GM12878 (cell line): Measurements from ENCODE around the gene RTP3. TPM values are rescaled to one million over a fixed set of nuclear protein-coding genes. Genes with fewer than 3 reads are reported as not detected.

Source experiments
- CHD2 ChIP-seq: IDR thresholded peaks from 2 replicates; pipeline ENCODE4 v1.6.1; 2011; ENCODE audit warnings: low read depth, low read length, improper control_type of control experiment, borderline replicate concordance
- CHD4 ChIP-seq: fragments of 200-600 bp; sonication (generic); IDR thresholded peaks from 2 replicates; pipeline ENCODE4 v1.6.1; 2016; ENCODE audit warnings: mild to moderate bottlenecking
- EGR1 ChIP-seq, 2 experiments: IDR thresholded peaks; 1 replicate in 1 of 2; 2 replicates in 1 of 2; pipeline ENCODE4 v1.6.1; 2011 to 2012; ENCODE audit warnings: low read depth in 2 of 2, low read length in 2 of 2, borderline replicate concordance in 1 of 2, mild to moderate bottlenecking in 1 of 2, moderate library complexity in 1 of 2
- ELK1 ChIP-seq: IDR thresholded peaks from 2 replicates; pipeline ENCODE4 v1.6.1; 2012; ENCODE audit warnings: low read depth, low read length, improper control_type of control experiment
- EP300 ChIP-seq, 2 experiments: fragments of 150-350 bp in 1 of 2; IDR thresholded peaks; 2 replicates each; pipeline ENCODE4 v1.6.1; 2011 to 2012; ENCODE audit warnings: low read depth in 2 of 2, low read length in 2 of 2, borderline replicate concordance in 1 of 2, improper control_type of control experiment in 1 of 2, inconsistent platforms in 1 of 2; ENCODE audit not compliant: control insufficient read depth in 1 of 2
- FOS ChIP-seq: IDR thresholded peaks from 3 replicates; pipeline ENCODE4 v1.6.1; 2011; ENCODE audit warnings: borderline replicate concordance; ENCODE audit not compliant: insufficient read length; ENCODE audit errors: extremely low read depth
- KDM1A ChIP-seq: fragments of 200-600 bp; sonication (generic); IDR thresholded peaks from 2 replicates; pipeline ENCODE4 v1.6.1; 2016; ENCODE audit warnings: borderline replicate concordance
- LARP7 ChIP-seq: fragments of 450-650 bp; IDR thresholded peaks from 2 replicates; pipeline ENCODE4 v1.6.1; 2017; ENCODE audit warnings: mild to moderate bottlenecking
- MXI1 ChIP-seq: fragments of 150-350 bp; IDR thresholded peaks from 2 replicates; pipeline ENCODE4 v1.6.1; 2011; ENCODE audit warnings: low read depth, mild to moderate bottlenecking, inconsistent platforms, low read length, improper control_type of control experiment
- NFYA ChIP-seq: IDR thresholded peaks from 2 replicates; pipeline ENCODE4 v1.6.1; 2011; ENCODE audit warnings: low read depth, mild to moderate bottlenecking, low read length, improper control_type of control experiment, borderline replicate concordance
- NR2F1 ChIP-seq: fragments of 450-650 bp; conservative IDR thresholded peaks from 2 replicates; pipeline ENCODE4 v1.6.1; 2017; ENCODE audit warnings: mild to moderate bottlenecking
- RFX5 ChIP-seq: IDR thresholded peaks from 2 replicates; pipeline ENCODE4 v1.6.1; 2011; ENCODE audit warnings: low read depth, low read length, improper control_type of control experiment
- STAT3 ChIP-seq: IDR thresholded peaks from 2 replicates; pipeline ENCODE4 v1.6.1; 2011; ENCODE audit warnings: low read depth, low read length, improper control_type of control experiment
- TCF12 ChIP-seq: IDR thresholded peaks from 2 replicates; pipeline ENCODE4 v1.6.1; 2011; ENCODE audit warnings: low read depth, mild to moderate bottlenecking, low read length
- ZBTB40 ChIP-seq: fragments of 450-650 bp; IDR thresholded peaks from 2 replicates; pipeline ENCODE4 v1.6.1; 2016; ENCODE audit warnings: mild to moderate bottlenecking, moderate library complexity, borderline replicate concordance
- polyA plus RNA-seq, 11 experiments: library from polyadenylated mRNA; depleted of rRNA in 4 of 11; unstranded in 6 of 11; stranded (reverse) in 5 of 11; fragments of >200 nt; fragmentation: Nextera tagmentation in 4 of 11; fragmentation: Illumina TruSeq in 1 of 11; extraction: Ambion mirVana in 4 of 11; extraction: Trizol in 1 of 11; gene quantifications; 1 replicate in 1 of 11; 2 replicates in 10 of 11; pipeline versions ENCODE4 v1.2.1 to v1.2.3, GENCODE V29; 2011 to 2016; ENCODE audit warnings: inconsistent platforms in 2 of 11, missing spikeins in 2 of 11, low read depth in 1 of 11
- total RNA-seq, 4 experiments: library from RNA; depleted of rRNA in 3 of 4; stranded (reverse); fragments of >200 nt in 3 of 4; fragmentation: Illumina TruSeq in 1 of 4; extraction: Trizol in 1 of 4; gene quantifications; 2 replicates each; pipeline versions ENCODE4 v1.2.1 to v1.2.3, GENCODE V29; 2013 to 2021
- TF ChIP-seq, protein P1 (sequence below): fragments of 150-350 bp; IDR thresholded peaks from 2 replicates; pipeline ENCODE4 v1.6.1; 2016; ENCODE audit warnings: low read depth, low read length
- TF ChIP-seq, protein P2 (sequence below): fragments of 450-650 bp; IDR thresholded peaks from 2 replicates; pipeline ENCODE4 v1.6.1; 2016; ENCODE audit warnings: mild to moderate bottlenecking

Gene RTP3
- total and polyA plus RNA-seq, 10 of the 15 experiments (the other 5 are each of a cell fraction or from before 2014, with no cell fraction given), result 0.06 TPM; not detected in 9

DNA sequence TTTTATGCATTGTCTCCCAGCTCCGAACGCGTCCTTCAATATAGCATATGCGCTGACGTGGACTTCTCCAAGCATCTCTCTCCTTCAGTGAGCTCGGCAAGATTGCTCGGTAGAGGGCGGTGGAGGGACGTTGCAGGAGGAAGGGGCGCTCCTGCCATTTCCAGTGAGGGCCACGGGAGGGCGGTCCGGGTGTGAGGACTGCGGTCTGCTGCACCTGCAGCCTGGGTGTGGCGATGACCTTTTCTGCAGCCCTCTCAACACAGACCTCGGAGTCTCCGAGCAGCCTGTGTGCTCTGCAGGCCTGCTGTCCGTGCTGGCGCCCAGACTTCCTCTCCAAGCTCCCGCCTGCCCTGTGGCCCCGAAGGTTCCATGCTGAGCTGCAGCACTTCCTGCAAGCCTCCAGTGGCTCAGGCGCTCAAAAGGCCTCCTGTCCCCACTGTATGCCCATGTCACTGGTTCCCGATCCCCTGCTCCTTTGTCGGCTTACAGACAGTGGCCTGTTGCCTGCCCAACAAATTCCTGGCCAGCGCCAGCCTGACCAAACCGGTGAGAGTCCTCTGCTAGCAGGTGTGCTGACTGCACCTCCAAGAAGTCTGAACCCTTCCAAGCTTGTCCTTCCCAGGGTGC, 8.9 kb upstream of the RTP3 start (continued):
- peak; percentile 51; the same call in 1 of the 2 replicates for TF ChIP-seq MXI1
- peak in 1 of 2 experiments; percentile 60; a peak in 1 of 4 replicates for TF ChIP-seq EP300 (IDR thresholded peaks at IDR 0.05; ENCODE audit: borderline replicate concordance in 1 of 2, control insufficient read depth in 1 of 2, low read depth in 2 of 2, low read length in 2 of 2)
- no peak for TF ChIP-seq FOS
- TF ChIP-seq RFX5, result 0 out of 2 replicates have a peak, but pooled peaks have one; percentile 47
- TF ChIP-seq EGR1 (IDR thresholded peaks at IDR 0.05; ENCODE audit: borderline replicate concordance in 1 of 2, low read depth in 2 of 2, low read length in 2 of 2), result no peak
- TF ChIP-seq CHD2, result no peak
- peak; percentile 82; the same call in 1 of the 2 replicates for TF ChIP-seq LARP7
- no peak for TF ChIP-seq ZBTB40
- TF ChIP-seq, protein P1, sequence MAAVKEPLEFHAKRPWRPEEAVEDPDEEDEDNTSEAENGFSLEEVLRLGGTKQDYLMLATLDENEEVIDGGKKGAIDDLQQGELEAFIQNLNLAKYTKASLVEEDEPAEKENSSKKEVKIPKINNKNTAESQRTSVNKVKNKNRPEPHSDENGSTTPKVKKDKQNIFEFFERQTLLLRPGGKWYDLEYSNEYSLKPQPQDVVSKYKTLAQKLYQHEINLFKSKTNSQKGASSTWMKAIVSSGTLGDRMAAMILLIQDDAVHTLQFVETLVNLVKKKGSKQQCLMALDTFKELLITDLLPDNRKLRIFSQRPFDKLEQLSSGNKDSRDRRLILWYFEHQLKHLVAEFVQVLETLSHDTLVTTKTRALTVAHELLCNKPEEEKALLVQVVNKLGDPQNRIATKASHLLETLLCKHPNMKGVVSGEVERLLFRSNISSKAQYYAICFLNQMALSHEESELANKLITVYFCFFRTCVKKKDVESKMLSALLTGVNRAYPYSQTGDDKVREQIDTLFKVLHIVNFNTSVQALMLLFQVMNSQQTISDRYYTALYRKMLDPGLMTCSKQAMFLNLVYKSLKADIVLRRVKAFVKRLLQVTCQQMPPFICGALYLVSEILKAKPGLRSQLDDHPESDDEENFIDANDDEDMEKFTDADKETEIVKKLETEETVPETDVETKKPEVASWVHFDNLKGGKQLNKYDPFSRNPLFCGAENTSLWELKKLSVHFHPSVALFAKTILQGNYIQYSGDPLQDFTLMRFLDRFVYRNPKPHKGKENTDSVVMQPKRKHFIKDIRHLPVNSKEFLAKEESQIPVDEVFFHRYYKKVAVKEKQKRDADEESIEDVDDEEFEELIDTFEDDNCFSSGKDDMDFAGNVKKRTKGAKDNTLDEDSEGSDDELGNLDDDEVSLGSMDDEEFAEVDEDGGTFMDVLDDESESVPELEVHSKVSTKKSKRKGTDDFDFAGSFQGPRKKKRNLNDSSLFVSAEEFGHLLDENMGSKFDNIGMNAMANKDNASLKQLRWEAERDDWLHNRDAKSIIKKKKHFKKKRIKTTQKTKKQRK, result no peak
- TF ChIP-seq NR2F1, result peak; percentile 91
- peak; percentile 7; the same call in 1 of the 2 replicates for TF ChIP-seq NFYA
- TF ChIP-seq STAT3, result no peak
- TF ChIP-seq KDM1A, result no peak
- TF ChIP-seq ELK1, result 0 out of 2 replicates have a peak, but pooled peaks have one; percentile 40
- TF ChIP-seq TCF12, result peak; percentile 95
- TF ChIP-seq, protein P2, sequence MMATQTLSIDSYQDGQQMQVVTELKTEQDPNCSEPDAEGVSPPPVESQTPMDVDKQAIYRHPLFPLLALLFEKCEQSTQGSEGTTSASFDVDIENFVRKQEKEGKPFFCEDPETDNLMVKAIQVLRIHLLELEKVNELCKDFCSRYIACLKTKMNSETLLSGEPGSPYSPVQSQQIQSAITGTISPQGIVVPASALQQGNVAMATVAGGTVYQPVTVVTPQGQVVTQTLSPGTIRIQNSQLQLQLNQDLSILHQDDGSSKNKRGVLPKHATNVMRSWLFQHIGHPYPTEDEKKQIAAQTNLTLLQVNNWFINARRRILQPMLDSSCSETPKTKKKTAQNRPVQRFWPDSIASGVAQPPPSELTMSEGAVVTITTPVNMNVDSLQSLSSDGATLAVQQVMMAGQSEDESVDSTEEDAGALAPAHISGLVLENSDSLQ, result 0 out of 2 replicates have a peak, but pooled peaks have one; percentile 12
- no peak for TF ChIP-seq CHD4
